ENCODE results near the gene IQGAP2.

DNA sequence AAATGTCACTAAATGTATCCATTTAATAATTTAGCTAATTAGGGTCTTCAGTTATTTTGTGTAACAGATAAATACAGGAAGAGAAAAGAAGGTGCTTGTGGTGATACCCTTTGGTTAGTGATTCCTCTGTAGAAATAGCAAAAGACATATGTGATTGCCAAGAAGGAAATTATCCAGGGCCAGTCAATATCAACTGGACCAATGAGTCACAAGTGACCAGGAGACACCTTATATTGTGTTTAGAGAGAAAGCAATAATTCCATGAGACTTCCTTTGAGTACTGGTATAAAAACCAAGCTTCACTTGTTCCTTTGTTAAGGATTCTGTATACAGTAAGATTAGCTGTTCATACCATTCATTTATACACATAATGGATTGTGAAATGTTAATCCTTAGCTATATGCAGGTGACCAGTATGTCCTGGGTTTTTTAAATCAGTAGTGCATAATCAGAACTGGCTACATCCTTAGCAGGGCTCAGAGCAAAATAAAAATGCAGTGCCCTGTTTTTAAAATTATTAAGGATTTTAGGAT, 301.1 kb downstream of the IQGAP2 start:
- TF ChIP-seq TCF12 (IDR thresholded peaks at IDR 0.05; ENCODE audit: low read depth) (no peak), TAF1 (IDR thresholded peaks at IDR 0.05; ENCODE audit: low read depth) (no peak), RAD21 (IDR thresholded peaks at IDR 0.05; ENCODE audit: low read depth) (no peak), EP300 (IDR thresholded peaks at IDR 0.05; ENCODE audit: borderline replicate concordance) (no peak), REST (IDR thresholded peaks at IDR 0.05; ENCODE audit: low read depth) (no peak), NFIC (IDR thresholded peaks at IDR 0.05) (no peak), FOXM1 (IDR thresholded peaks at IDR 0.05; ENCODE audit: borderline replicate concordance, low read depth) (no peak), CREB1 (IDR thresholded peaks at IDR 0.05; ENCODE audit: low read depth) (no peak), CEBPB (IDR thresholded peaks at IDR 0.05) (no peak)
- TF ChIP-seq, protein P1, sequence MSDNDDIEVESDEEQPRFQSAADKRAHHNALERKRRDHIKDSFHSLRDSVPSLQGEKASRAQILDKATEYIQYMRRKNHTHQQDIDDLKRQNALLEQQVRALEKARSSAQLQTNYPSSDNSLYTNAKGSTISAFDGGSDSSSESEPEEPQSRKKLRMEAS (IDR thresholded peaks at IDR 0.05) = no peak
